GM19099 (cell line): ENCODE results near the gene UBE2C.

Experiments
- POLR2A ChIP-seq: IDR thresholded peaks from 3 replicates; pipeline ENCODE4 v1.6.1; 2011; ENCODE audit warnings: low read depth; ENCODE audit not compliant: insufficient read length; ENCODE audit errors: extremely low read depth

Gene UBE2C

GRCh38 chr20:45866454-45866853 is 54.0 kb downstream of the UBE2C start:
- TF ChIP-seq POLR2A: no peak
